Stomach (tissue), 4 donors: ENCODE data around the gene SOCS1.
"Not testable (repeated sequence)": the region's sequence is repeated elsewhere in the genome, so short reads cannot be mapped to it uniquely, and the experiment has no call there.

Source experiments
- CTCF ChIP-seq, 7 experiments: fragments of 450-650 bp in 4 of 7; fragments of 200-600 bp in 3 of 7; sonication (generic) in 3 of 7; IDR thresholded peaks; one replicate each; pipeline ENCODE4 v1.5.1; 2016 to 2019; ENCODE audit warnings: antibody characterized with exemption in 7 of 7, control low read depth in 2 of 7, mild to moderate bottlenecking in 1 of 7
- EP300 ChIP-seq: sonication (generic); formaldehyde crosslinking; IDR thresholded peaks from one replicate; pipeline ENCODE4 v1.6.1; 2017; ENCODE audit warnings: antibody characterized with exemption

- TF ChIP-seq CTCF (IDR thresholded peaks at IDR 0.05); EP300: not testable (repeated sequence)
Observed at GRCh38 chr16:11220507-11220906, 35.5 kb downstream of the SOCS1 start.
